Activated T-helper 1 cell treated with anti-CD3 and anti-CD28 coated beads, Interleukin-12 subunit alpha, Interleukin-12 subunit beta, Interleukin-2, Interleukin-4 antibody, amounts not matched to agents 30 ng/mL and 10 ng/mL and 1 ng/mL, durations not matched to agents 14 hours and 24 hours and 36 hours (primary cell): ENCODE data around the gene CALML3. TPM values are rescaled to one million over a fixed set of nuclear protein-coding genes. Genes with fewer than 3 reads are reported as not detected.

Experiments
- DNase-seq: peaks from one replicate; pipeline ENCODE4 v3.0.0; 2021; ENCODE audit warnings: low spot score
- H3K27ac Mint-ChIP-seq: one replicate; pipeline ENCODE4 v1.8.0; 2021; ENCODE audit warnings: mild to moderate bottlenecking, mixed read lengths
- H3K27me3 Mint-ChIP-seq: one replicate; pipeline ENCODE4 v1.8.0; 2022; ENCODE audit warnings: mild to moderate bottlenecking, moderate library complexity, mixed read lengths; ENCODE audit not compliant: insufficient read depth
- H3K36me3 Mint-ChIP-seq: one replicate; pipeline ENCODE4 v1.8.0; 2021; ENCODE audit warnings: low read depth, mixed read lengths
- H3K4me1 Mint-ChIP-seq: one replicate; pipeline ENCODE4 v1.8.0; 2021; ENCODE audit warnings: low read depth, mixed read lengths
- H3K4me3 Mint-ChIP-seq: one replicate; pipeline ENCODE4 v1.8.0; 2021; ENCODE audit warnings: mild to moderate bottlenecking, moderate library complexity, mixed read lengths
- H3K9me3 Mint-ChIP-seq: one replicate; pipeline ENCODE4 v1.8.0; 2021; ENCODE audit warnings: mixed read lengths
- intact Hi-C: fragments of 100-400 bp; cut with micrococcal nuclease; formaldehyde crosslinking; loops from one replicate; pipeline ENCODE4 v1.15.1; 2024
- total RNA-seq: library from RNA; stranded (reverse); gene quantifications from 2 replicates; pipeline ENCODE4 v1.2.3, GENCODE V29; 2022

CALML3 gene
- total RNA-seq, 1 donor from 2014 or later = not detected

DNA sequence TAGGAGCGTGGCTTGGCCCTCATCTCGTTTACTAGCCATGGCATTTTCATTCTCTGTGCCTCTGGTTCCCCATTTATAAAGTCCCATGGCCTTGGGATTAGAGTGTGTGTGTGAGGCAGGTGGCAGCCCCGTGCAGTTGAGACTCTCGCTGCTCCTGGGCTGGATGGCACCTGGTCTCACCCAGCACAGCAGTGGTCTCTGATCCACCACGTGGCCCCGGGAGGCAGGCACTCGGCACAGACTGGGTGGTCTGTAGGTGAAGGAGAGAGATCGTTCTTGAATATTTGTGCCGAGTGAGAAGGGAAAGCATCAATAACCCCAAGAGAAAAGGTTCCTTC is 50.4 kb downstream of the CALML3 start:
- no peak overlapping the region for H3K27ac Mint-ChIP-seq
- intact Hi-C loops = no loop called here
- no peaks in the 10 kb centered on the region for H3K4me1 Mint-ChIP-seq
- no peak overlapping the region for H3K4me3 Mint-ChIP-seq
- peaks cover 2% of the 10 kb centered on the region for H3K27me3 Mint-ChIP-seq
- H3K36me3 Mint-ChIP-seq = no peaks in the 10 kb centered on the region
- peaks cover 3% of the 10 kb centered on the region for H3K9me3 Mint-ChIP-seq
- no peak for DNase-seq

DNA sequence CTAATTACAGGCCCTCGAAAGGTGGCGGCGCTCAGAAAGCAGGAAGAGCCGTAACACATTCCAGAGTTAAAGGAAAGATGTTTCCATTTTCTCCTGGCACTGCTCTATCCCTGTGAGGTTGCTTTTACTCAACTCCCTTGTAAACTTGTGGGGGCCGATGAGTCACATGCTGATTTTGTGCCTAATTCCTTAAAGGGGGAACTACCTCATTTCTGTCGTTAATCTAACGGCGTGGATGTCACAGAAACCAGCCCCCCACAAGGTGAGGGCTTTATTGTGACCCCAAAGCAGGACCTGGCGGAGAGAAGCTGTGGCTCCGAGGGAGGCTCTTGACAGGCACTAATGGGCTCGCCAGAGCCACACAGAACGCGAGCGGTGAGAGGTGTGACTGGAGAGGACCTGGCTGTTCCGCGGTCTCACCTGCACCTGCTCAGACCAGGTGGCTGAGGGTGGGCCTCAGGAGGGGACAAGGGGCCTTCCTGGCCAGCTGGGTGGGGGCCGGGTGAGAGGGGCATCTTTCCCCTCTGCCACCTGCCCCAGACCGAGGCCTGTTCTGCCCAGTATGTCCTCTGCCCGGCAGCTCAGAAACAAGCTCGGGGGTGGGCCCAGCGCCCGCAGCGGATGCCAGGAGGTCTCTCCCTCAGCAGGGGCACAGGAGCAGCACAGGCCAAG is 50.9 kb downstream of the CALML3 start:
- no peak for DNase-seq
- Mint-ChIP-seq H3K27me3 (peaks cover 2% of the 10 kb centered on the region), H3K4me3 (no peak overlapping the region), H3K27ac (no peak overlapping the region), H3K36me3 (no peaks in the 10 kb centered on the region), H3K9me3 (peaks cover 3% of the 10 kb centered on the region), H3K4me1 (no peaks in the 10 kb centered on the region)
- intact Hi-C loops = no loop called here

- intact Hi-C loops = no loop called here
- Mint-ChIP-seq H3K36me3 (no peaks in the 10 kb centered on the region), H3K27ac (peak overlapping the region; percentile 20), H3K9me3 (peaks cover 3% of the 10 kb centered on the region), H3K4me1 (no peaks in the 10 kb centered on the region), H3K4me3 (no peak overlapping the region), H3K27me3 (peaks cover 4% of the 10 kb centered on the region)
- no peak for DNase-seq
Observed at GRCh38 chr10:5576154-5576748, 51.5 kb downstream of the CALML3 start.

Other genes with a start within 250 kb of the CALML3 start
- gene UCN3, start 160.0 kb upstream of the CALML3 start, total RNA-seq = not detected in 2 replicates
- not detected in 2 replicates for gene TUBAL3, start 120.1 kb upstream of the CALML3 start, total RNA-seq
- 37.2 and 40.3 TPM in 2 replicates for gene NET1, start 112.4 kb upstream of the CALML3 start, total RNA-seq
- not detected in 2 replicates for gene CALML5, start 25.4 kb upstream of the CALML3 start, total RNA-seq
- gene ASB13, start 141.6 kb downstream of the CALML3 start, total RNA-seq = 12.7 and 14.6 TPM in 2 replicates
- 89.2 and 90.9 TPM in 2 replicates for gene TASOR2, start 159.9 kb downstream of the CALML3 start, total RNA-seq